WTC11 (cell line): ENCODE data around the gene LAMA4. TPM values are rescaled to one million over a fixed set of nuclear protein-coding genes. Genes with fewer than 3 reads are reported as not detected.

Experiments
- ATAC-seq: fragments of 200-7000 bp; cut with Tn5 transposase; 2 replicates; pipeline ENCODE4 v1.10.0; 2021; ENCODE audit warnings: mild to moderate bottlenecking, moderate library complexity
- CTCF ChIA-PET: fragments of 300-600 bp; sonication (Branson Sonifier 250); formaldehyde crosslinking; loops from one replicate; lab custom pipeline; 2021; ENCODE audit warnings: antibody characterized with exemption; lab: Charles Lee
- POLR2A ChIA-PET: fragments of 350-600 bp; sonication (Branson Sonifier 250); formaldehyde crosslinking; loops from one replicate; lab custom pipeline; 2021; ENCODE audit warnings: antibody characterized with exemption; lab: Charles Lee
- DNase-seq: peaks from one replicate; pipeline ENCODE4 v3.0.0; 2021; ENCODE audit warnings: low spot score
- H3K27ac Mint-ChIP-seq: 2 replicates; pipeline ENCODE4 v1.8.0; 2021; ENCODE audit warnings: mixed read lengths
- H3K27me3 Mint-ChIP-seq: 2 replicates; pipeline ENCODE4 v1.8.0; 2021; ENCODE audit warnings: low read depth, mild to moderate bottlenecking, moderate library complexity, mixed read lengths
- H3K36me3 Mint-ChIP-seq: 2 replicates; pipeline ENCODE4 v1.8.0; 2021; ENCODE audit warnings: mixed read lengths
- H3K4me1 Mint-ChIP-seq: 2 replicates; pipeline ENCODE4 v1.8.0; 2022; ENCODE audit warnings: mixed read lengths
- H3K4me3 Mint-ChIP-seq: 2 replicates; pipeline ENCODE4 v1.8.0; 2021; ENCODE audit warnings: mild to moderate bottlenecking, moderate library complexity, mixed read lengths
- H3K9me3 Mint-ChIP-seq: 2 replicates; pipeline ENCODE4 v1.8.0; 2021; ENCODE audit warnings: mixed read lengths
- ARID4B ChIP-seq: sonication (generic); formaldehyde crosslinking; IDR thresholded peaks from 2 replicates; pipeline ENCODE4 v1.8.0; 2023; ENCODE audit warnings: missing genetic modification reagents, mild to moderate bottlenecking, borderline replicate concordance
- ATF1 ChIP-seq: sonication (generic); formaldehyde crosslinking; IDR thresholded peaks from 2 replicates; pipeline ENCODE4 v1.8.1; 2023; ENCODE audit warnings: mild to moderate bottlenecking, moderate library complexity, missing genetic modification reagents
- CREB1 ChIP-seq: sonication (generic); formaldehyde crosslinking; IDR thresholded peaks from 2 replicates; pipeline ENCODE4 v1.8.0; 2023; ENCODE audit warnings: mild to moderate bottlenecking, missing genetic modification reagents
- ELF4 ChIP-seq: sonication (generic); formaldehyde crosslinking; IDR thresholded peaks from 2 replicates; pipeline ENCODE4 v1.8.1; 2022; ENCODE audit warnings: low read depth, mild to moderate bottlenecking, moderate library complexity, missing genetic modification reagents
- EMX1 ChIP-seq: fragments of 250-450 bp; sonication (Bioruptor Pico); IDR thresholded peaks from 2 replicates; pipeline ENCODE4 v1.8.0; 2021; ENCODE audit warnings: mild to moderate bottlenecking
- ERG ChIP-seq: fragments of 250-450 bp; sonication (Bioruptor Pico); IDR thresholded peaks from 2 replicates; pipeline ENCODE4 v1.8.0; 2021; ENCODE audit warnings: mild to moderate bottlenecking
- FOXJ3 ChIP-seq: sonication (generic); formaldehyde crosslinking; IDR thresholded peaks from 2 replicates; pipeline ENCODE4 v1.9.0; 2021; ENCODE audit warnings: missing genetic modification reagents, mild to moderate bottlenecking, borderline replicate concordance
- GRHL2 ChIP-seq: fragments of 250-450 bp; sonication (Bioruptor Pico); IDR thresholded peaks from 2 replicates; pipeline ENCODE4 v1.8.0; 2022; ENCODE audit warnings: mild to moderate bottlenecking, moderate library complexity; ENCODE audit not compliant: insufficient replicate concordance, severe bottlenecking
- HMGA2 ChIP-seq: fragments of 250-450 bp; sonication (Bioruptor Pico); IDR thresholded peaks from 2 replicates; pipeline ENCODE4 v1.4.0; 2021; ENCODE audit warnings: mild to moderate bottlenecking, moderate library complexity
- JAZF1 ChIP-seq: fragments of 250-450 bp; sonication (Bioruptor Pico); IDR thresholded peaks from 2 replicates; pipeline ENCODE4 v1.9.0; 2021; ENCODE audit warnings: moderate library complexity, mild to moderate bottlenecking, inconsistent platforms
- KAT7 ChIP-seq: sonication (generic); formaldehyde crosslinking; IDR thresholded peaks from 2 replicates; pipeline ENCODE4 v1.8.1; 2023; ENCODE audit warnings: missing genetic modification reagents, mild to moderate bottlenecking, borderline replicate concordance
- MXD4 ChIP-seq: fragments of 250-450 bp; sonication (Bioruptor Pico); IDR thresholded peaks from 2 replicates; pipeline ENCODE4 v1.8.0; 2021; ENCODE audit warnings: mild to moderate bottlenecking, moderate library complexity, borderline replicate concordance
- NFATC4 ChIP-seq: fragments of 250-450 bp; sonication (Bioruptor Pico); IDR thresholded peaks from 2 replicates; pipeline ENCODE4 v1.9.0; 2021; ENCODE audit warnings: mild to moderate bottlenecking
- NFE2L1 ChIP-seq: sonication (generic); formaldehyde crosslinking; IDR thresholded peaks from 2 replicates; pipeline ENCODE4 v1.8.1; 2023; ENCODE audit warnings: missing genetic modification reagents
- NR1H2 ChIP-seq: sonication (generic); formaldehyde crosslinking; IDR thresholded peaks from 2 replicates; pipeline ENCODE4 v1.9.0; 2021; ENCODE audit warnings: mild to moderate bottlenecking, moderate library complexity, missing genetic modification reagents
- SMAD3 ChIP-seq: sonication (generic); formaldehyde crosslinking; IDR thresholded peaks from 2 replicates; pipeline ENCODE4 v1.8.0; 2022; ENCODE audit warnings: missing genetic modification reagents, mild to moderate bottlenecking, borderline replicate concordance
- SP1 ChIP-seq: sonication (generic); formaldehyde crosslinking; conservative IDR thresholded peaks from 2 replicates; pipeline ENCODE4 v1.8.1; 2022; ENCODE audit warnings: missing genetic modification reagents
- TEAD1 ChIP-seq: sonication (generic); formaldehyde crosslinking; IDR thresholded peaks from 2 replicates; pipeline ENCODE4 v1.8.0; 2022; ENCODE audit warnings: mild to moderate bottlenecking, missing genetic modification reagents
- TEAD4 ChIP-seq: sonication (generic); formaldehyde crosslinking; IDR thresholded peaks from 2 replicates; pipeline ENCODE4 v1.8.0; 2022; ENCODE audit warnings: mild to moderate bottlenecking, missing genetic modification reagents
- ZNF138 ChIP-seq: sonication (generic); formaldehyde crosslinking; conservative IDR thresholded peaks from 2 replicates; pipeline ENCODE4 v1.8.1; 2022; ENCODE audit warnings: mild to moderate bottlenecking, moderate library complexity, missing genetic modification reagents
- ZNF219 ChIP-seq: sonication (generic); formaldehyde crosslinking; IDR thresholded peaks from 2 replicates; pipeline ENCODE4 v1.8.0; 2023; ENCODE audit warnings: missing genetic modification reagents, mild to moderate bottlenecking, borderline replicate concordance
- ZNF232 ChIP-seq: sonication (generic); formaldehyde crosslinking; IDR thresholded peaks from 2 replicates; pipeline ENCODE4 v1.8.0; 2022; ENCODE audit warnings: mild to moderate bottlenecking, missing genetic modification reagents
- ZNF396 ChIP-seq: fragments of 250-450 bp; sonication (Bioruptor Pico); IDR thresholded peaks from 2 replicates; pipeline ENCODE4 v1.8.0; 2021; ENCODE audit warnings: mild to moderate bottlenecking, moderate library complexity, borderline replicate concordance
- ZNF416 ChIP-seq: fragments of 250-450 bp; sonication (Bioruptor Pico); IDR thresholded peaks from 2 replicates; pipeline ENCODE4 v1.9.0; 2021; ENCODE audit warnings: mild to moderate bottlenecking, inconsistent platforms
- ZNF671 ChIP-seq: fragments of 250-450 bp; sonication (Bioruptor Pico); IDR thresholded peaks from 2 replicates; pipeline ENCODE4 v1.8.0; 2021; ENCODE audit warnings: mild to moderate bottlenecking
- total RNA-seq: library from RNA; stranded (reverse); gene quantifications from 3 replicates; pipeline ENCODE4 v1.2.3, GENCODE V29; 2021
- TF ChIP-seq, protein P1 (sequence below): fragments of 250-450 bp; sonication (Bioruptor Pico); IDR thresholded peaks from 2 replicates; pipeline ENCODE4 v2.1.2; 2022; ENCODE audit warnings: mild to moderate bottlenecking, moderate library complexity
- TF ChIP-seq, protein P2 (sequence below): fragments of 250-450 bp; sonication (Bioruptor Pico); IDR thresholded peaks from 2 replicates; pipeline ENCODE4 v1.9.0; 2021; ENCODE audit warnings: mild to moderate bottlenecking
- TF ChIP-seq, protein P3 (sequence below): fragments of 250-450 bp; sonication (Bioruptor Pico); IDR thresholded peaks from 2 replicates; pipeline ENCODE4 v1.9.0; 2021; ENCODE audit warnings: moderate library complexity, mild to moderate bottlenecking, inconsistent platforms, borderline replicate concordance

The LAMA4 gene
- total RNA-seq, 1 experiment from 2014 or later: 1.6 TPM

DNA sequence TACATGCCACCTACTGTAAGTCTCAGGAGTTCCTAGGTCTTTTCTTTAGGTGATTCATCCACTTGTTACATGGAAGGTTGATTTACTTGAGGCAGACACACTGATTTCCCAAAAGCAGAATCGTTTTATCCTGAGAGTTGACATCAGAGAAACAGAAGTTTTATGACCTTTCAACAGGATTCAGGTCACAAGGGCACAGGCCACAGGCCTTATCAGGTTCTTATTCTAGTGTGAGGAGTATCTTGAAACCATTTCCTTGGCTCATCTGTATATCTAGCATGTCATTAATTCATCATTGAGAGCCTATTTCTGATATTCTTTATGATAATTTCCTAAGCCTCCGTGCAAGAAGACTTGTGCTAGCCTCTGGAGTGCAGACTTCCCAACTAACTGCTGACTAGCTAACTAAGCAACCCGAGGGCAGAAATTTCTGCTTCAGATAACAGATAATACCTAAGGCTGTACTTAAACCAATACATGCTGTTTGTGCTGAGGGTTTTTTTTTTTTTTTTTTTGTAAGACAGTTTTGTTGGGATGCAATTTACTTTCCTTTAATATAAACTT lies 47.9 kb upstream of the LAMA4 start (continued):
- TF ChIP-seq, protein P1, sequence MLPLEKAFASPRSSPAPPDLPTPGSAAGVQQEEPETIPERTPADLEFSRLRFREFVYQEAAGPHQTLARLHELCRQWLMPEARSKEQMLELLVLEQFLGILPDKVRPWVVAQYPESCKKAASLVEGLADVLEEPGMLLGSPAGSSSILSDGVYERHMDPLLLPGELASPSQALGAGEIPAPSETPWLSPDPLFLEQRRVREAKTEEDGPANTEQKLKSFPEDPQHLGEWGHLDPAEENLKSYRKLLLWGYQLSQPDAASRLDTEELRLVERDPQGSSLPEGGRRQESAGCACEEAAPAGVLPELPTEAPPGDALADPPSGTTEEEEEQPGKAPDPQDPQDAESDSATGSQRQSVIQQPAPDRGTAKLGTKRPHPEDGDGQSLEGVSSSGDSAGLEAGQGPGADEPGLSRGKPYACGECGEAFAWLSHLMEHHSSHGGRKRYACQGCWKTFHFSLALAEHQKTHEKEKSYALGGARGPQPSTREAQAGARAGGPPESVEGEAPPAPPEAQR (CRISPR knock-in tag): no peak
- no peak for TF ChIP-seq TEAD4 (CRISPR knock-in tag)
- TF ChIP-seq TEAD1 (CRISPR knock-in tag): no peak
- TF ChIP-seq GRHL2 (CRISPR knock-in tag): no peak
- TF ChIP-seq NFE2L1 (CRISPR knock-in tag): no peak
- TF ChIP-seq MXD4 (CRISPR knock-in tag): no peak
- TF ChIP-seq NFATC4 (CRISPR knock-in tag): no peak
- no peak for TF ChIP-seq ATF1

- ChIA-PET CTCF (no interaction called here), POLR2A (no interaction called here)
- Mint-ChIP-seq H3K9me3 (no peaks in the 10 kb centered on the region), H3K36me3 (no peaks in the 10 kb centered on the region), H3K4me3 (no peak overlapping the region), H3K27me3 (no peaks in the 10 kb centered on the region), H3K27ac (no peak overlapping the region), H3K4me1 (0 out of 2 replicates have a peak, but pooled peaks cover 3% of the 10 kb centered on the region)
- DNase-seq: no peak
- ATAC-seq: no peak
- TF ChIP-seq HMGA2 (CRISPR knock-in tag) (no peak), ARID4B (CRISPR knock-in tag) (no peak), CREB1 (no peak), KAT7 (CRISPR knock-in tag) (no peak), ZNF138 (CRISPR knock-in tag) (no peak)
Measured at GRCh38 chr6:112300896-112301295, 46.5 kb upstream of the LAMA4 start.

DNA sequence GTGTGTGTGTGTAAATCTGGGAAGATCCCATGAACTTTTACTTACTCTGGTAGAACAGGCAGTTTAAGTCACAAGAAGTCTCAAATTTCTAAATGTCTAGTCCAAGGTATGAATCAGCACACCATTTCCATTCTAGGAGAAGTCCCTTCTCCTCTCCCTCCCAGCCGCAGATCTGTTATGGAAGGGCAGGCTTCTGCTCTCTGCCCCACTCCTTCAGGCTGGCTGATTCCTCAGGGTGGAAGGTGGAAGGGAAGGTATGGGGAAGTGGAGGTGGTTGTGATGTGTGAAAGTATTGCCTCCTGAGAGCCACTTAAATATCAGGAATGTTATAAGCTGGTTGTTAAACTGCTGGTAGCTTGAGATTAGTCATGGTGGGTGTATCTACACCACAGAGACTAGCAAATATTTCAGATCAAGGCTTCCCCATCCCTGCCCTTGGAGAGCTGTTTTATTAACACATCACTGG lies 44.5 kb upstream of the LAMA4 start:
- Mint-ChIP-seq H3K4me1 (no peaks in the 10 kb centered on the region), H3K27me3 (no peaks in the 10 kb centered on the region)
- no peak for TF ChIP-seq EMX1 (CRISPR knock-in tag)
- TF ChIP-seq SMAD3: no peak
- no peak for TF ChIP-seq FOXJ3 (CRISPR knock-in tag)
- TF ChIP-seq ZNF232 (CRISPR knock-in tag): no peak
- TF ChIP-seq, protein P2, sequence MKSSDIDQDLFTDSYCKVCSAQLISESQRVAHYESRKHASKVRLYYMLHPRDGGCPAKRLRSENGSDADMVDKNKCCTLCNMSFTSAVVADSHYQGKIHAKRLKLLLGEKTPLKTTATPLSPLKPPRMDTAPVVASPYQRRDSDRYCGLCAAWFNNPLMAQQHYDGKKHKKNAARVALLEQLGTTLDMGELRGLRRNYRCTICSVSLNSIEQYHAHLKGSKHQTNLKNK (CRISPR knock-in tag): no peak
- TF ChIP-seq NR1H2 (CRISPR knock-in tag): no peak
- no peak for TF ChIP-seq MXD4 (CRISPR knock-in tag)
- TF ChIP-seq, protein P3, sequence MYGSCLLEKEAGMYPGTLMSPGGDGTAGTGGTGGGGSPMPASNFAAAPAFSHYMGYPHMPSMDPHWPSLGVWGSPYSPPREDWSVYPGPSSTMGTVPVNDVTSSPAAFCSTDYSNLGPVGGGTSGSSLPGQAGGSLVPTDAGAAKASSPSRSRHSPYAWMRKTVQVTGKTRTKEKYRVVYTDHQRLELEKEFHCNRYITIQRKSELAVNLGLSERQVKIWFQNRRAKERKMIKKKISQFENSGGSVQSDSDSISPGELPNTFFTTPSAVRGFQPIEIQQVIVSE (CRISPR knock-in tag): no peak
- TF ChIP-seq ZNF219 (CRISPR knock-in tag): no peak
- no peak for TF ChIP-seq SP1 (CRISPR knock-in tag)
- TF ChIP-seq ZNF671 (CRISPR knock-in tag): no peak
- no peak for TF ChIP-seq ELF4 (CRISPR knock-in tag)
- no peak for TF ChIP-seq KAT7 (CRISPR knock-in tag)
- no peak for TF ChIP-seq ERG (CRISPR knock-in tag)
- no peak for TF ChIP-seq ZNF416 (CRISPR knock-in tag)
- TF ChIP-seq JAZF1: no peak
- TF ChIP-seq NFATC4 (CRISPR knock-in tag): no peak
- no peak for TF ChIP-seq ZNF396 (CRISPR knock-in tag)
- TF ChIP-seq, all 79 proteins: peak for 0
- no peaks in the 10 kb centered on the region for H3K9me3 Mint-ChIP-seq
- no peaks in the 10 kb centered on the region for H3K36me3 Mint-ChIP-seq
- POLR2A ChIA-PET: no interaction called here
- CTCF ChIA-PET: interaction anchor here (0.8 to 2.3 kb wide), 2 partner anchors 9 to 119 kb away, joined by 3 to 6 read pairs; no protein-coding TSS in a partner anchor
- no peak for DNase-seq
- no peak overlapping the region for H3K27ac Mint-ChIP-seq
- ATAC-seq: no peak
- H3K4me3 Mint-ChIP-seq: no peak overlapping the region
